Posterior vena cava (tissue), 2 donors: ENCODE measurements around the gene TNXB. TPM values are rescaled to one million over a fixed set of nuclear protein-coding genes. Genes with fewer than 3 reads are reported as not detected.

ENCODE experiments used
- DNase-seq: peaks from one replicate; pipeline ENCODE4 v3.0.0-alpha.2; 2020; ENCODE audit warnings: low spot score
- intact Hi-C, 2 donors: fragments of 100-400 bp; cut with DNase I; formaldehyde crosslinking; loops; one replicate each; pipeline versions ENCODE4 v1.14.1 to v1.14.2; 2022 to 2023
- total RNA-seq, 2 donors: library from RNA; stranded (reverse); fragmentation: NEBNext Ultra II Directional; extraction: Animal tissue kit (Norgen Biotek cat#: 25700); gene quantifications; one replicate each; pipeline ENCODE4 v1.2.1, GENCODE V29; 2021
- donor health status: DM: yes; HTN: yes; CAD: no.
- donor health status: DM: yes; HTN: yes; CAD: no.

TNXB gene
- total RNA-seq, 2 donors from 2014 or later = 189 to 407 TPM

DNA sequence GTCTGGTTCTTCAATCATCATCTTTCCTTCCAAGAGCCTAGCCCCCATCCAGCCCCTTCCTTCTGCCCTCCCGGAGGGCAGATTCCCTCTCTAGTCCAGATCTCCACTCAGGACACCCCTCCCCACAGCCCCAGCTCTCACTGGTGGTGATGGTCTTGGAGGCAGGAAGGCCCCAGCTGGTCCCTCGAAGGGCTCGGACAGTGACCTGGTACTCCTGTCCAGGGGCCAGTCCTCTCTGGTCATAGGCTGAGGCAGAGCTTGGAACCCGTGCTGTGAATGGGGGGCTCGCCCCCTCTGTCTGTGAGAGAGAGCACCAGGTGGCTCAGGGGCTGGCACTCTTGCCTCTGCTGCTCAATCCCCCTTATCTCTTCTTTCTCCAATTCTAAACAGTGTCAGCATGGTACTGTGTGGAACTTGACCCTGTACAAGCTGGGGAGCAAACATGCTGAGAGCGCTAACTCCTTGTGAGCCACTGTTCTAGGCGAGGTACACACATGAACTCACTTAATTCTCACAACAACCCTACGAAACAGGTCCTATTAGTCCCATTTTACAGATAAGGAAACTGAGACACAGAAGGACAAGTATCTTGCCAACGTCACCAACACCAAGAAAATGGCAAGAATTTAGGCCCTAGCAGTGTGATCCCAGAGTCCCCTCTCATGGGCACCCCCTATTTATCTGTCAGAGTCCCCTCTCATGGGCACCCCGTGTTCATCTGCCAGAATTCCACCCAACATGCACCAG lies 19.9 kb downstream of the TNXB start:
- no peak for DNase-seq
- intact Hi-C loops = no loop called here

DNA sequence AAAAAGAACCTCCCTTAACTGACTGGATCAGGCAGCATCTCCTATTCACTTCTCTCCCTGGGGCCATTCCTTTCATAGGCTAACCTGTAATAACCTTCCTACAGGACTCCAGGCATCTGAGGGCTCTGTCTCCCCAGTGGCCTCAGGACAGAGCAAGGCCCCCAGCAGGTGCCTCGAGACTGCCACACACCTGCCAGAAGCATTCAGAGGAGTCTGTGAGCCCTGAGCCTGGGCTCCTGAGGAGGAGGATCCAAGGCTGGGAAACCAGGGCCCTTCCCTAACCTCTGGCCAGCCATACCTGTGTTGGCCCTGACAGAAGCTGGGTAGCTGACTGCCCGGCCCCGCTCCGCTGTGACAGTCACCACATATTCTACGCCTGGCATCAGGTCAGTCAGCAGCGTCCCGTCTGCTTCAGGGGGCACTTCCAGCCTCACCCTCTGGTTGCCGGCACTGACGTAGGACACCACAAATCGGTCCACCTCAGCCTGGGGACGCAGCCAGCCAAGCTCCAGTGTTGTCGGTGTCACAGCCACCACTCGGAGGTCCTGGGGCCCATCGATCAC lies 20.6 kb downstream of the TNXB start:
- intact Hi-C loops = no loop called here
- DNase-seq = peak; percentile 66

DNA sequence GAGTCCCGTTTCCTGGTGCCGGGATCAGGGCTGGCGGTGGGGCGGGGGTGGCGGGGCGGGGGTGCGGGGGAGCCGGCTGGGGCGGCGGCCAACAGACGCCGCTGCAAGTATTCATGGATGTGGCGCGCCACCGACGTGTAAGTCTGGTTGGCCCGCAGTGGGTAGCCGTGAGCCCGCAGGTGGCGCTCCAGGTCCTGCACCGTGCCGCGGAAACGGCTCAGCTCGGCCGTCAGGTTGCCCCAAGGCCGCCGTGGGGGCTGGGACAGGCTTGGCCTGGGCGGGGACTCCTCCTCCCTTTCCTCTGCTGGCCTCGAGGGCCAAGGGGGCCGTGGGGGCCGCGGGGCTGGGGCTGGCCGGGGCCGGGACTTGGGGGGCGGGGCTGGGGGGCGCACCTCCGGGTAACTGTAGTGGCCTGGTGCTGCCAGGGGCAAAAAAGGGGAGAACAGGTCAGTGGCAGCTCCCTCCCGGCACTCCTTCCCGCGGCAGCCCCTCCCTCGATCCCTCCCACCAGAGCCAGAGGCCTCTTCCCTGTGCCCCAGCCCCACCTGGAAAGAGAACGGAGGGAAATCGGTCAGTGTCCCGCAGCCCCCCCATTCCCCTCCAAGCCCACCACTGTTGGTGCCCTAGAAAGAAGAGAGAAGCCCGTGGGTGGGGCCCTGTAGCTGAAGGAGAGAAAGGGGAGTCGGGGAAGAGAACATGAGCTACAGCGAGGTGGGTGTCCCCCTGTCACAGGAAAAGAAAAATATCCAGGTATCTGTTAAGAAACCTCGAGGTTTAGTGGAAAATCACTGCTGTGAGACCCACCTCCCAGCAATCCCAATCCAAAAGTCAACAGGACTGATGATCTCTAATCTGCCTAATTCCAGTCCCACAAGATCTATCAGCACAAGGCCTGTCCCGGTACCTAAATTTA lies 21.3 kb downstream of the TNXB start:
- intact Hi-C loops = no loop called here
- peak; percentile 96 for DNase-seq

DNA sequence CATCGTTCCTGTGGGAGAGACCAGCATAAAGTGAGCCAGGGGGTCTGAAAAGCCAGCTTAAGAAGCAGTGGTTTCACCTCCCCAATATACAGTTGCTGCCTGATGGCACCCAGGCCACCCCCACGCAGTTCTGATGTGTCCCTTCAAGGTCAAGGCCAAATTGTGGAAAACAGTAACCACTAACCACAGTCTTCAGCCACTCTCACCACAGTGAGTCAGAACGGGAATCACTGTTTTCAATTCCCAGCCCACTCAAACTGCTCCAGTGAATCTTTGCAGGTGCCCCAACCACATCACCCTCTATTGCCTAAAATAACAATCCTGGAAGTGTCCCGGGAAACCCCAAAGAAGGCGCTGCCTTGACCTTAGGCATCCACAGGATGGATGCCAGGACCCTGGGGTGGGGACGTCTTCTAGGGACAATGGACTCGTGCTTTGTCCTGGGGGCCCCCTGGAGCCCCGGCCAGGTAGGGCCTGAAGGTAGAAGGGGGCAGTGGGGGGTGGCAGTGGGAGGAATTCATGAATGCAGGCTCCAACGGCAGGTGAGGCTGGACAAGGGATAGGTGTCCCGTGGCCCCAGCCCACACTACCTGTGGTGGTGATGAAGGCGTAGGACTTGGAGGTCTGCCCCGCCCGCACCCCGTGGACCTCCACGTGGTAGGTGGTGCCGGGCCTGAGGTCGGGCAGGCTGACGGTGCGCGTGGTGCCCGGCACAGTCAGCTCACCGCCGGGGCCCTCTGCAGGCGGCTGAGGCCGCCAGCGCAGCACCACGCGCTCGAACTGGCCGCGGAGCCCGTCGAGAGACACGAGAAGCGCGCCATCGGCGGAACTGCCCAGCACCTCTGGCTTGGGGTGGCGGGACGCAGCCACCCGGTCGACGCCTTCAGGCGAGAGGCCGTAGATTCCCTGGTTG lies 22.2 kb downstream of the TNXB start:
- intact Hi-C loops = no loop called here
- no peak for DNase-seq

DNA sequence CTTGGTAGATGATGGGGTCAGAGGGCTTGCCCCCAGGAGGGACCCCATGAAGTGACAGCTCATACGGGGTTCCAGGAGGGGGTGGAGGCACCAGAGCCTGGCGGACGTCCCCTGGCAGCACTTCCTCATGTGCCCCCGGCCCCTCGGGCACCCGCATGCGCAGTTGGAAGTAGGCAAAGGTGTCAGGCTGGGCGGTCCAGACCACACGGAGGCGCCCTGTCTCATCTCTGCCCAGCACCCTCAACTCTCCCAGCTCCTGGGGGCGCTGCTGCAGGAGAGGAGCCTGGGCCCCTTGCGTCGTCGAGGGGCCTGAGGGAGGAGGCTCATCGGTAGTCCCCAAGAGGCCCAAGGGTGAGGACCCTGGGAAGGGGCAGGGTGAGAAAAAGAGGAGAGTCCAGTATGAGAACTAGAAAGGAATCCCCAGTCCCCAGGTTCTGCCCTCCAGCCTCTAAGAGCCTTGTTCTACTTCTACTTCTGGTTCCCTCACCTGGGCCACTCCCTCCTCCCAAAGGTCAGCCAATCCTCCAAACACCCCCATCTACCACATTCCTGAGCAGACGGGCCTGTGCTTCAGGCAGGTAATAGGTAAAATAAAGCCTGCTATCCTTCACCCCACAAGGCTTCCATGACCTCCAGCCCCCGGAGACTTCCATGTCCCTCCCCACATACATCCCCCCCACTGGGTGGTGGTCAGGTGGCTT lies 23.2 kb downstream of the TNXB start:
- intact Hi-C loops = no loop called here
- no peak for DNase-seq

DNA sequence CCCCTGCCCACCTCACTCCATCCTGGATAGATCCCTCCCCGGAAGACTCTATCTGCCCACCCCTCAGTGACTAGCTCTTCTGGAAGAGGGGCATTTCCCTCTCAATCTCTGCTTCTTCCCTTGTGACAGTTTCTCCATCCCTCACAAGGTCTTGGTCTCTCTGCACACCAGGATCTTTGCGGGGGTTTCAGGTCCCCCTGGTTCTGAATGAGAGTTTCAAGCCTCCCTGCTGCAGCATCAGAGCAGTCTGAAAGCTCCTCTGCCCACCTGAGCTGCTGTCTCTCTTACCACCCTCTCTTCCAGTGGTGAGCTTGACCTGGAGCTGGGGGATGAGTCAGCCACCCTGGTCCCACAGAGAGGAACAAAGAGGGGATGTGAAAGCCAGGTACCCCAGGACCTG lies 24.4 kb downstream of the TNXB start:
- intact Hi-C loops = no loop called here
- no peak for DNase-seq

DNA sequence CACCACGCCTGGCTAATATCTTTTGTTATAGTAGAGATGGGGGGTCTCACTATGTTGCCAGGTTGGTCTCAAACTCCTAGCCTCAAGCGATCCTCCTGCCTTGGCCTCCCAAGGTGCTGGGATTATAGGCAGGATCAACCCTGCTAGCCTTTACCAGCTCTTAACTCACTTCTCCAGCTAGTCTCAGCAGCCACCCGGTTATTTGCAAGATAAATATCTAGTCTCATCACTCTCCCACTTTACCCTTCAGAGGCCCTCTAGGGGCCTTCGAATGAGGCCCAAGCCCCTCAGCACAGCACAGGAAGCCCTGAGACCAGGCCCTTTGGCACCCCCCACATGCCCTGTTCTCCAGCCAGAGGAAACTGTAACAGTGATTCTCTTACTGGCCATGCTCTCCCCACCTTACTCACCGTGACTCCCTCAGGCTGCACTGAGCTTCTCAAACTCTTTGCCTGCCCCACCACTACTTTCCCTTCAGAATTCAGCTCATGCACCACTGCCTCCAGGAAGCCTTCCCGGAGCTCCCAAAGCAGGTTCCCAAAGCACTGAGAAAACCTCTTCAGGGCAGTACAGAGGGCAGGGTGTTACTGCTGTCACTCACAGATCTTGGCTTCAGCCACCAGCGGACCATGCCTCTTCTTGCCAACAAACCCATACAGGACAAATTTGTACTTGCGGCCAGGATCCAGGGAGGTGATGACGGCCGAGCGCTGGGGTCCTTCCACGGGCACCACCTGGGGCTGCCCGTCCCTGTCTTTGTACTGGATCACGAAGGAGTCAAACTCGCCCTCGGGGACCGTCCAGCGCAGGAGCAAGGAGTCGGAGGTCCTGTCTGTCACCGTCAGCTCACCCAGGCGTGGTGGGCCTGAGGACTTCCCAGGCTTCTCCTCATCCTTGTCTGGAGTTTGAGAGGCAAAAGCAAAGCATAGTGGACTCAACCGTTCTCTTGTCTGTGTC lies 25.0 kb downstream of the TNXB start:
- intact Hi-C loops = no loop called here
- DNase-seq = no peak

DNA sequence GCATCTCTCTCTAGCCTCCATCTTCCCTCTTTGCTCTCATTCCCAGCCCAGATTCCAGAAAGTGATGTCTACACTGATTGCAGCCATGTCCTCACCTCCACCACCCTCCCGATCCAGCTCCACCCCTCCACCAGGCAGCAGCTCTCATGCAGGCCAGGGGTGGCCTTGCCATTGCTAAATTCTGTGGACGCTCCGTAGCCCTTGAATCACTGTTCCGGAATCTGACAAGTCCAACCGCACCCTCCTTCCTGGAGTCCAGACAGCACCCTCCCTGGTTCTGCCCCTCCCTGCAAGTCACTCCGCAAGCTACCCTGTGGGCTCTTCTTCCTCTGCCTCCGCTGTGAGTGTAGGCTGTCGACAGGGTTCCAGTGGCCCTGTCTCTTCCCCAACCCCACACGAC lies 26.2 kb downstream of the TNXB start:
- peak; percentile 93 for DNase-seq
- intact Hi-C loops = no loop called here

DNA sequence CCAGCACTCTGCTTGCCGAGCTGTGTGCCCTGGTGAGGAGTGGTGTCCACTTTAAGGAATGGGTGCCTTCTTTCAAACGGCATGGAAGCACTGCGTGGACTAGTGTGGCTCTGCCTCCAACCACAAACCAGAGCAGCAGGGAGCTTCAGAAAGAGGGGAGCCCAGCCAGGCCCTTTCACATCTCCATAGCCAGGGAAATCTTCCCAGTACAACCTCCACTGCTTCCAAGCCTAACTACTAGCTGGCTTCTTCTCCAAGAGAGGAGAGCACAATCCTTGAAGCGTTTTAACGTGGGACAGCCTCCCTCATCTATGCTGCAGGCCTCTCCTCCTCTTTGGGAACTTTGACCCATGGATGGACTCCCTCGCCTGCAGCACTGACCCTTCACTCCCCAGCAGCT lies 26.7 kb downstream of the TNXB start:
- intact Hi-C loops = no loop called here

DNA sequence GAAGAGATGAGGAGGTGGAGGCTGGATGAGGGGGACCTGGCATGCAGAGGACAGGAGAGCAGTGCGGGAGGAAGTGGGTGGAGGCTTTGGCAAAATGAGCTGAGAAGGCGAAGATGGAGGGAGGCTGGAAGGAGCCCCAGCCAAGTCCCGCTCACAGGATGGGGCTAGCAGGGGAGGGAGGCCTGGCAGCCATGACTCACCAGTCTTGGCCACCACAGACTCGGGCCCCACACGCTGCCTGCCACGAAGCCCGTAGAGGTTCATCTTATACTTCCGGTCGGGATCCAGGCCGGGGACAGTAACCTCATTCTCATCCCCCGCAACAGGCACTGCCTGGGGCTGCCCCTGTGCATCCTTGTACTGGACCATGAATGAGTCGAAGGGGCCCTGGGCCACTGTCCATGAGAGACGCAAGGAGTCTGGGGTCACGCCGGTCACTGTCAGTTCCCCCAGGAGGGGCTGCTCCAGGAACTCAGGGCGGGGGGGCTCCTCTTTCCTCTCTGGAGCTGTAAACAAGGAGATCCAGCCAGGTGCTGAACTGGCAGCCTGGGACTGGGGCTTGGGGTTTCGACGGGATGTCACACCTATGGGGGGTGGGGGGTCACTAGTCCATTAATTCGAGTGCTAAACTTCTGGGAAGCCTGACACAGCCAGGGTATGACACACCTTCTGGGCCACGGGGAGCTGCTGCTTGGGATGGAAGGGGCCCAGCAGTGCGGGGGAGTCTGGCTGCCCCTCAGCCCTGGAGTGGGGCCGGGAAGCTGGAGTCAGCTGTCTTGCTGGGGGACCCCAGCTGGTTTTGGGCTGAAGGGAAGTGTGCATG lies 27.8 kb downstream of the TNXB start:
- intact Hi-C loops = no loop called here
- peak; percentile 95 for DNase-seq

More for the DNA sequence above, 26.7 kb downstream of the TNXB start:
- no peak for DNase-seq

DNA sequence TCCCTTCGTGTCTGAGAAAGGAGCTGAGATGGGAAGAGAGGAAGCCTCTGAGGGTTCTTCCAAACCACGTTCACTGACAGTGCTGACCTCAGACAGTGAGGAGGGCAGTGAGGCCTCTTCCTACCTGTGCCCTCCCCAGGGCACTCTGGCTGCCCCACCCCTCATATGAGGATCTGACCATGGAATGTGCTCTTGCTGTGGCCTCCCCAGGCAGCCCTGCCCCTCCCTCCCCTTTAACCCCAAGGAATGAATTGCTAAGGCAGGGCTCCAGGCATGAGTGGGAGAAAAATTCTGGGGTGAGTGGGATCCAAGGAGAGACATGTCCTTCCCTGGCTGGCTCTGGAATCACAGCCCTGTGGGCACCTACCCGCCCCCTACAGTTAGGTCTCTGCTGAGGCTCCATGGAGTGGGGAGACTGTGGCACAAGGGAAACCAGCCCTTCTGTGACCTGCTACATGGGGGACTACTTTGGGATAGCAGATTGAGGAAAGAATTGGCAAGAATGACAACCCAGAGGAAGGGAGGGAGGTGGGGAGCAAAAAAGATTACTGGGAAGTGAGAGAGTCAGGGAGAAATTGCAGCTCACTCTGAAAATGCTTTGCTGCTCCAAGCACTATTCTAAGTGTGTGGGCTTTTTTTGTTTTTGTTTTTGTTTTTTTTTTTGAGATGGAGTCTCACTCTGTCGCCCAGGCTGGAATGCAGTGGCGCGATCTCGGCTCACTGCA lies 29.4 kb downstream of the TNXB start:
- intact Hi-C loops = no loop called here
- no peak for DNase-seq

DNA sequence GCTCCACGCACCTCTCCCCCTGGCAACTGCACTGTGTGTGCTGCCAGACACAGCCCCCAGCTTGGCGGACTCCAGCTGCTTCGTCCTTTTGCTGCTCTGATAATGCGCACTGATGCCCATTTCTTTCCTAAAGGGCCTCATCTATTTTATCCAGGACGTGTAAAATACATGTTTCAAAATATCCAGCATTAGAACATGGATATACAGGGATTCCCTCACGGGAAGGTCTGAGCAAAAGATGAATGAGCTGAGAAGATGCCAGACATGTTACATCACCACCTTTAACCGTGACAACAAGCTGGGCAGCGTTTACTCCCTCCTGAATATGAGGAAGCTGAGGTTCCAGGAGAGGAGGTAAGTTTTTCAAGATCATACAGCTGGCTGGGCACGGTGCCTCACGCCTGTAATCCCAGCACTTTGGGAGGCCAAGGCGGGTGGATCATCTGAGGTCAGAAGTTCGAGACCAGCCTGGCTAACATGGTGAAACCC lies 32.8 kb downstream of the TNXB start:
- intact Hi-C loops = no loop called here
- no peak for DNase-seq

DNA sequence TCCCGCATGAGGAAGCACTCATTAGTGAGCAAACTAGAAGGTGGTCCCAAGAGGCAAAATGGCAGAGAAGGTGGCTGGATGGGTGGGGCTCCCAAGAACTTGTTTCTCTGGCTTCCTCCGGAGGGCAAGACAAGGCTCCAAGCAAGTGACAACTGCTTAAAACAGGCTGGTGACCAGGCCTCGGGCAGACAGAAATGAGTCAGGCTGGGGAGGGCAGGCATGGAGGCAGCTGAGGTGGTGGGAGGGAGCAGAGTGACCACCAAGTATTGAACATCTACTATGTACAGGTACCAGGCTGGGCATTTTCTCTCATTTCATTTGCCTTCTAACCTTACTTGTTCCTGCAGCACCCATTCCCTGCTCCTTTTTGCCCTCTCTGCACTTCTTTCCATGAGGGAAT lies 33.4 kb downstream of the TNXB start:
- no peak for DNase-seq
- intact Hi-C loops = no loop called here

DNA sequence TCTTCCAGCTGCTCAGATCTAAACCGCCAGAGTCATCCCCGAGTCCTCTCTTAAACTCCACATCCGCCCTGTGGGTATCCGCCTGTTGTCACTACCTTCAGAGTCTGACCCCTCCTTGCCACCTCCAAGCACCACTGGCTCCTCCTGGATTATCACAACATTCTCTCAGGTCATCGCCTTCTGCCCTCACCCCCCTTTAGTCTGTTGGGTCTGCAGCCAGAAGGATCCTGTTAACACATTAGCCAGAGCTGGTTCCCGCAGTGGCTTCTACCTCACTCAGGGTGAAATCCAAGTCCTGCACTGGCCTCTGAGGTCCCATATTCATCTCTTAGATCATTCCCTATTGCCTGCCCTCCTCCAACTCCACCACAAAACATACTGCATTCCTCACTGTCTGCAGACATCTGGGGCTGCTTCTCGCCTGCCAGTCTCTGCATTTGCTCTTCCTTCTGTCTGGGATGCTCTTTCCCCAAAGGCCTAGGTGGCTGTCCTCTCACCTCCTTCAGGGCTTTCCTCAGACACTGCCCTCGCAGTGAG lies 34.1 kb downstream of the TNXB start:
- intact Hi-C loops = no loop called here
- no peak for DNase-seq

DNA sequence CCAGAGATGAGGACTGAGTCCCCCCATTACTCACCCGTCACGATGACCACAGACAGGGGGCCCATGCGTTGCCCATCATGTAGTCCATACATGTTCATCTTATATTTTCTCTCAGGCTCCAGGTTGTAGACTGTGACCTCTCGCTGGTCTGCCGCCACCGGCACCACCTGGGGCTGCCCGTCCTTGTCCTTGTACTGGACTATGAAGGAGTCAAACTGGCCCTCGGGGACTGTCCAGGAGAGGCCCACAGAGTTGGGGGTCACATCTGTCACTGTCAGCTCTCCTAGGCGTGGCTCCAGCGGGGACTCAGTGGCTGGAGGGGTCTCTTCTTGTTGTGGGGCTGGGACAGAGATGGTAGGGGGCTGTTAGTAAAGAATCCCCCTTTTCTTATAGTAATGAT lies 35.5 kb downstream of the TNXB start:
- intact Hi-C loops = no loop called here
- DNase-seq = no peak

DNA sequence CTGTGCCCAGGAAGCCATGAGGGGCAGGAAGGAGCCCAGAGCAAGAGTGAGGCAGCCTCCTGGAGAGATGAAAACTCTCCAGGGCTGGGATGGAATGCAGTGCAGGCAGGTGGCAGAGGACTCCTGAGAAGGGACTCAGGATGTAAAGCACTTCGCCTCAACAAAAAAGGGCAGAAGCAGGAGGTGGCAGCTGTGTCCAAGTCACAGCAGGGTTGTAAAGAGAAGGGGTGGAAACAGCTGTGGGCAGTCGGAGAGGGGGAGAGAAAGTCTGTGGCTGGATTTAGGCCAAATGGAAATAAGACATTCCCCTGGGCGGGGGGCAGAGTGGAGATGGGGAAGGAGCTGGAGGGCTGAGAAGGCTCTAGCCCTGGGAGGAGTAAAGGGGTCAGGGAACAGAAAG lies 36.0 kb downstream of the TNXB start:
- intact Hi-C loops = no loop called here

More for the DNA sequence above, 36.0 kb downstream of the TNXB start:
- no peak for DNase-seq
